H1 (cell line): Measurements from ENCODE around the gene PPM1N. TPM values are rescaled to one million over a fixed set of nuclear protein-coding genes. Genes with fewer than 3 reads are reported as not detected.

Experiments
- CHD1 ChIP-seq: IDR thresholded peaks from 2 replicates; pipeline ENCODE4 v1.6.1; 2012; ENCODE audit warnings: low read depth, low read length, improper control_type of control experiment
- CTBP2 ChIP-seq: IDR thresholded peaks from 2 replicates; pipeline ENCODE4 v1.7.0; 2011; ENCODE audit warnings: borderline replicate concordance, mild to moderate bottlenecking, moderate library complexity, mixed read lengths, low read length; ENCODE audit not compliant: insufficient read depth, insufficient read length
- GTF2F1 ChIP-seq: IDR thresholded peaks from 2 replicates; pipeline ENCODE4 v1.6.1; 2012; ENCODE audit warnings: low read depth, low read length, improper control_type of control experiment, borderline replicate concordance
- PHF8 ChIP-seq: fragments of 200-600 bp; sonication (generic); conservative IDR thresholded peaks from 2 replicates; pipeline ENCODE4 v1.7.1; 2012; ENCODE audit warnings: low read depth, mild to moderate bottlenecking, inconsistent platforms, low read length, moderate library complexity
- POLR2AphosphoS5 ChIP-seq: IDR thresholded peaks from 2 replicates; pipeline ENCODE4 v1.6.1; 2011; ENCODE audit warnings: low read depth, low read length
- RXRA ChIP-seq: IDR thresholded peaks from 2 replicates; pipeline ENCODE4 v1.6.1; 2011; ENCODE audit warnings: low read depth, mild to moderate bottlenecking, low read length, moderate library complexity; ENCODE audit not compliant: insufficient read depth
- polyA plus RNA-seq, 7 experiments: library from polyadenylated mRNA; depleted of rRNA in 3 of 7; stranded (reverse) in 5 of 7; unstranded in 2 of 7; fragments of >200 nt in 5 of 7; fragments of 200-250 nt in 2 of 7; gene quantifications; 1 replicate in 5 of 7; 2 replicates in 1 of 7; 4 replicates in 1 of 7; pipeline versions ENCODE4 v1.2.1 to v1.2.3, GENCODE V29; 2011 to 2013; ENCODE audit warnings: missing spikeins in 2 of 7, mixed read lengths in 2 of 7
- total RNA-seq: library from RNA; stranded (reverse); fragmentation: NEBNext Ultra II Directional; extraction: Animal tissue kit (Norgen Biotek cat#: 25700); gene quantifications from 2 replicates; pipeline ENCODE4 v1.2.1, GENCODE V29; 2021
- TF ChIP-seq, protein P1 (sequence below): IDR thresholded peaks from 2 replicates; pipeline ENCODE4 v1.6.1; 2012; ENCODE audit warnings: low read length, inconsistent platforms
- TF ChIP-seq, protein P2 (sequence below), 3 experiments: IDR thresholded peaks; 1 replicate in 2 of 3; 2 replicates in 1 of 3; pipeline versions ENCODE4 v1.5.1 to v1.6.1; 2011; ENCODE audit warnings: low read length in 3 of 3, mild to moderate bottlenecking in 3 of 3, inconsistent platforms in 2 of 3, low read depth in 1 of 3, moderate library complexity in 1 of 3; ENCODE audit not compliant: insufficient read depth in 1 of 3; ENCODE audit errors: control extremely low read depth in 1 of 3

The PPM1N gene
- total and polyA plus RNA-seq, 2 of the 8 experiments (the other 6 are each of a cell fraction or from before 2014, with no cell fraction given), result 12.2 to 14.4 TPM

DNA sequence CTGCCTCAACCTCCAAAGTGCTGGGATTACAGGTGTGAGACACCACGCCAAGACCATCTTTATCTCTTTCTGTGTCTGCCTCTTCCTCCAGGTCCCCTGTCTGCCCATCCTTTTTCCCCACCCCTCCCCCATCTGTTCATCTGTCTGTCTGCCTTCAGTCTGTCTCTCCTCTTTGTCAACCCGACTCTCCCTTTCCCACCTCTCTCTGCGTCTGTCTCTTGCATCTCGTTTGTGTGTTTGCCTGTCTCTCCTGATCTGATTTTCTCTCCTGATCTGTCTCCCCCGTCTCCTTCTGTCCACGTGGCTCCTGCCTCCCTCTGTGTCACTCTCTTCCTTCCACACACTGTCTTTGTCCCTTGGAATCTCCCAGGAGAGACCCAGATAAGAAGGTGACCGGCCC lies 19.0 kb downstream of the PPM1N start (continued):
- TF ChIP-seq, protein P1, sequence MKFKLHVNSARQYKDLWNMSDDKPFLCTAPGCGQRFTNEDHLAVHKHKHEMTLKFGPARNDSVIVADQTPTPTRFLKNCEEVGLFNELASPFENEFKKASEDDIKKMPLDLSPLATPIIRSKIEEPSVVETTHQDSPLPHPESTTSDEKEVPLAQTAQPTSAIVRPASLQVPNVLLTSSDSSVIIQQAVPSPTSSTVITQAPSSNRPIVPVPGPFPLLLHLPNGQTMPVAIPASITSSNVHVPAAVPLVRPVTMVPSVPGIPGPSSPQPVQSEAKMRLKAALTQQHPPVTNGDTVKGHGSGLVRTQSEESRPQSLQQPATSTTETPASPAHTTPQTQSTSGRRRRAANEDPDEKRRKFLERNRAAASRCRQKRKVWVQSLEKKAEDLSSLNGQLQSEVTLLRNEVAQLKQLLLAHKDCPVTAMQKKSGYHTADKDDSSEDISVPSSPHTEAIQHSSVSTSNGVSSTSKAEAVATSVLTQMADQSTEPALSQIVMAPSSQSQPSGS, result no peak
- no peak for TF ChIP-seq GTF2F1
- TF ChIP-seq PHF8, result no peak
- TF ChIP-seq CHD1, result no peak
- TF ChIP-seq RXRA, result no peak
- no peak for TF ChIP-seq POLR2AphosphoS5
- TF ChIP-seq CTBP2, result no peak
- TF ChIP-seq, protein P2, sequence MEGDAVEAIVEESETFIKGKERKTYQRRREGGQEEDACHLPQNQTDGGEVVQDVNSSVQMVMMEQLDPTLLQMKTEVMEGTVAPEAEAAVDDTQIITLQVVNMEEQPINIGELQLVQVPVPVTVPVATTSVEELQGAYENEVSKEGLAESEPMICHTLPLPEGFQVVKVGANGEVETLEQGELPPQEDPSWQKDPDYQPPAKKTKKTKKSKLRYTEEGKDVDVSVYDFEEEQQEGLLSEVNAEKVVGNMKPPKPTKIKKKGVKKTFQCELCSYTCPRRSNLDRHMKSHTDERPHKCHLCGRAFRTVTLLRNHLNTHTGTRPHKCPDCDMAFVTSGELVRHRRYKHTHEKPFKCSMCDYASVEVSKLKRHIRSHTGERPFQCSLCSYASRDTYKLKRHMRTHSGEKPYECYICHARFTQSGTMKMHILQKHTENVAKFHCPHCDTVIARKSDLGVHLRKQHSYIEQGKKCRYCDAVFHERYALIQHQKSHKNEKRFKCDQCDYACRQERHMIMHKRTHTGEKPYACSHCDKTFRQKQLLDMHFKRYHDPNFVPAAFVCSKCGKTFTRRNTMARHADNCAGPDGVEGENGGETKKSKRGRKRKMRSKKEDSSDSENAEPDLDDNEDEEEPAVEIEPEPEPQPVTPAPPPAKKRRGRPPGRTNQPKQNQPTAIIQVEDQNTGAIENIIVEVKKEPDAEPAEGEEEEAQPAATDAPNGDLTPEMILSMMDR (IDR thresholded peaks at IDR 0.05; ENCODE audit: control extremely low read depth in 1 of 3, insufficient read depth in 1 of 3, low read depth in 1 of 3, low read length in 3 of 3), result no peak
